Measurements from ENCODE around the gene WNT7B. TPM values are rescaled to one million over a fixed set of nuclear protein-coding genes. Genes with fewer than 3 reads are reported as not detected.
"Not testable (repeated sequence)": the region's sequence is repeated elsewhere in the genome, so short reads cannot be mapped to it uniquely, and the experiment has no call there.

The WNT7B gene
- polyA plus RNA-seq, 1 experiment: not detected

GRCh38 chr22:46008291-46008690 is 31.3 kb upstream of the WNT7B start:
- Histone ChIP-seq H3K36me3 (ENCODE audit: control insufficient read depth, insufficient read depth, low read length) (no peaks in the 10 kb centered on the region), H3K27me3 (ENCODE audit: control insufficient read depth, insufficient read depth, low read length) (no peaks in the 10 kb centered on the region), H3K4me3 (ENCODE audit: low read depth, low read length) (no peak overlapping the region)
- ChIA-PET POLR2A (interaction anchor here (0.8 kb wide), 1 partner anchor 11 kb away, joined by 5 read pairs; no protein-coding TSS in a partner anchor), CTCF (interaction anchor here (0.7 to 4.6 kb wide), 13 partner anchors 10 to 112 kb away, joined by 3 to 111 read pairs (median 9); no protein-coding TSS in a partner anchor)
- no peak for DNase-seq (ENCODE audit: low read depth)
- no peak for TF ChIP-seq CTCF (IDR thresholded peaks at IDR 0.05; ENCODE audit: insufficient read depth, low read depth, low read length)

DNA sequence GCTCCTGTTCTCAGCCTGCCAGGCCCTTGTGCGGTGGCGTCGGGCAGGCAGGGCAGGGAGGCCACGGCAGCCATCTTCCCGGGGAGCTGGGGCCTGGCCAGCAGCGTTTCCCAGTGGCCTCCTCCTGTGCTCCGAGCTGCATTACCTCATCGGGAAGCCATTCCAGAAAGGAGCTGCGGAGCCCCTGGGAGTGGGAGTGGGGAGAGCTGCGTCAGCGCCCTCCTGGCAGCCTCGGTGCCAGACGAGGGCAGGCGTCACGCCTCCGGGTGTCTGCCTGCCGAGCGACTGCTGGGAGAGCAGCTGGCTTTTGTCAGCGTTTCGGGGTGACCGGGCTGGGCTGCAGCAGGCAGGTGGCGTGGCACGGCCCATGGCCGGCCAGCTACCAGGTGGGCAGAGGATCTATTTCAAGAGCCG is 30.9 kb upstream of the WNT7B start:
- no peaks in the 10 kb centered on the region for H3K27me3 ChIP-seq (ENCODE audit: control insufficient read depth, insufficient read depth, low read length)
- ChIA-PET POLR2A (interaction anchor here (0.8 kb wide), 1 partner anchor 10 kb away, joined by 5 read pairs; no protein-coding TSS in a partner anchor), CTCF (interaction anchor here (0.9 to 4.6 kb wide), 13 partner anchors 10 to 113 kb away, joined by 3 to 111 read pairs (median 14); no protein-coding TSS in a partner anchor)
- TF ChIP-seq CTCF (IDR thresholded peaks at IDR 0.05; ENCODE audit: insufficient read depth, low read depth, low read length): no peak
- H3K4me3 ChIP-seq (ENCODE audit: low read depth, low read length): no peak overlapping the region
- no peaks in the 10 kb centered on the region for H3K36me3 ChIP-seq (ENCODE audit: control insufficient read depth, insufficient read depth, low read length)
- DNase-seq (ENCODE audit: low read depth): peak; percentile 74

DNA sequence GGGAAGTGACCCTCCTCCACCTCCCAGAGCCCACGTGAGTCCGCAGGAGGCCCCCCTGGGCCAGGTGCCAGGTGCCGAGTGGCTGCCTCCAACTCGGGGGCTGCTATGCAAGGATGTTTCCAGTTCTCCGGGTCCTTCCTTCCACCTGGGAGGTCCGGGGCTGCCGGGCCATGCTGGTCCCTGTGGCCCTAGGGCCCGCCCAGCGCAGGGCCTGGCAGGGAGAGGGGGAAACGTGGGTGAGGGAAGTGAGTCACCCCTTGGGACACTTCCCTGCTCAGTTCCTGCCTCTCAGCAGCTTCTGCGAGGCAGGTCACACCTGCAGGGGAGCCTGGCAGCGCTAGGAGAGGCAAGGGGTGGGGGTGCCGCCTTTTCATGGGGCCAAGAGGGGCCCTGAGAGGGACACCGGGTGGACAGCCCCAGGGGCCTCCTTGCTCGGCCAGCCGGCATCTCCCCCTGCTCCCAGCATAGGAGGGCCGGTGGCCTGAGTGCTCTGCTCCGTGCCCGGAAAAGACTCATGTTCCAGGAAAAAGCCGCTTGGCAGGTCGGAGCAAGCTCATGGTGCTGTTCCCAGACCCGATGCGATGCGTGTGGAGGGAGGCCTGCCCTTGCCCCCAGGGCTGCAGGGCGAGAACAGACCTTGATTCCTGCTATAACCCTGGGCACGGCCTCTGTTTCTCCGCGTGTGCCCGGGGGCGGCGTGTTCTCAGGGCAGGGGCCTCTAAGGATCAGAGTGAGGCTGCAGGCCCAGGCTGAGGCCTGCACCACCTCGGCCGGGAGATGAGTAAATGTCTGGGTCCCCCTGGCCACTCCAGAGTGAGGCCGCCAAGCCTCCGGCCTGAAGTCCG is 30.3 kb upstream of the WNT7B start:
- Histone ChIP-seq H3K4me3 (ENCODE audit: low read depth, low read length) (0 out of 2 replicates have a peak overlapping the region, but pooled peaks have one; percentile 17), H3K27me3 (ENCODE audit: control insufficient read depth, insufficient read depth, low read length) (no peaks in the 10 kb centered on the region), H3K36me3 (ENCODE audit: control insufficient read depth, insufficient read depth, low read length) (no peaks in the 10 kb centered on the region)
- DNase-seq (ENCODE audit: low read depth): no peak
- POLR2A ChIA-PET: interaction anchor here (0.8 to 1.0 kb wide), 2 partner anchors 10 to 68 kb away, joined by 3 to 5 read pairs; no protein-coding TSS in a partner anchor
- no peak for TF ChIP-seq CTCF (IDR thresholded peaks at IDR 0.05; ENCODE audit: insufficient read depth, low read depth, low read length)
- CTCF ChIA-PET: interaction anchor here (0.5 to 4.6 kb wide), 46 partner anchors 8 to 326 kb away, joined by 3 to 111 read pairs (median 6); partner anchors contain the start of genes GTSE1 and TTC38

DNA sequence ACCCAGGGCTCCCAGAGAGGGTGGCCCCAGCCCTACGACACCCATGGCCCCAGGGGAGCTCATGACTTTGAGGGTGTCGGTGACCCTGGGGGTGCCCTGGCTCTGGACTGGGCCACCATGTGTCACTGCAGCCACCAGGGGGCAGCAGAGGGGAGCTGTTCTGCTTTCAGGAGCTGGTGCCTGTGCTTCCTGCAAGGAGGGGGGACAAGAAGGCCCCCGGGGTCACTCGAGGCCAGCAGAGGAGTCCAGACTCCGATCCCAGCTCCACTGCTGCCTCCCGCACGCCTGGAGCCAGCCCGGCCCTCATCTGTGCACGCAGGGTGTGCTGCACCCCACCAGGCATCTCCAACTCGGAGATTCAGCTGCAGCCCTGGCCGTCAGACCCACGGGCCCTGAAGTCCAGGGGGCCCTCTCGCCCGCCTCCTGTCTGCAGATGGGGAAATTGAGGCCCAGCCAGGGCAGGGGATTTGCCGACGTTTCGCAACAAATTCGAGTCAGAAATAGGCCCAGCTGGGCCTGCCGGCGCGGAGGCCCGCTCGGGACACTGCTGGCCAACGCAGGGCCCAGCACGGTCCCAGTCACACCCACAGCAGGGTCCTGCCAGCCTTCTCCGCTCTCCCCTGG is 29.5 kb upstream of the WNT7B start:
- no peak for DNase-seq (ENCODE audit: low read depth)
- no peaks in the 10 kb centered on the region for H3K36me3 ChIP-seq (ENCODE audit: control insufficient read depth, insufficient read depth, low read length)
- POLR2A ChIA-PET: interaction anchor here (1.0 kb wide), 1 partner anchor 68 kb away, joined by 3 read pairs; no protein-coding TSS in a partner anchor
- CTCF ChIA-PET: interaction anchor here (0.5 to 4.6 kb wide), 46 partner anchors 8 to 326 kb away, joined by 3 to 111 read pairs (median 7); partner anchors contain the start of genes GTSE1 and TTC38
- TF ChIP-seq CTCF (IDR thresholded peaks at IDR 0.05; ENCODE audit: insufficient read depth, low read depth, low read length): peak; percentile 89
- no peaks in the 10 kb centered on the region for H3K27me3 ChIP-seq (ENCODE audit: control insufficient read depth, insufficient read depth, low read length)
- 0 out of 2 replicates have a peak overlapping the region, but pooled peaks have one; percentile 17 for H3K4me3 ChIP-seq (ENCODE audit: low read depth, low read length)

DNA sequence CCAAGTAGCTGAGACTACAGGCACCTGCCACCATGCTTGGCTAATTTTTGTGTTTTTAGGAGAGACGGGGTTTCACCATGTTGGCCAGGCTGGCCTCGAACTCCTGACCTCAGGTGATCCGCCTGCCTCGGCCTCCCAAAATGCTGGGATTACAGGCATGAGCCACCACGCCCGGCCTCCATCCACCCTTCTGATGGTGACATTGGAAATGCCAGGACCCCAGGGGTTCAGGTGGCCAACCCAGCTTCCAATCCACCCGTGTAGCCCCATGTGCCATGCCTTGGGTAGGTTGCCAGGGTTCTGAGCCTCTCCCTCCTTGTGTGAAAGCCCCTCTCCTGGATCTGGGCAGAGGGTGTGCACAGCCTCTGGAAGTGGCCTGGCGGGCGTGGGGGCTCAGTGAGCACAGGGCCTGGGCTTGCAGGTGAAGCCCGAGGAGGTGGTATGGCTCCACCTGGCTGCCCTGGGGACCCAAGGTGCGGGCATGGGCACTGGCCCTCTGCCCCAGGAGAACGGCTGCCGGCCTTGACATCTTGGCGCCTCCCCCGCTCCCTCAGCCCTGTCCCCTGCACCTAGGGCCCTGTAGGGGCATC is 28.2 kb upstream of the WNT7B start:
- H3K36me3 ChIP-seq (ENCODE audit: control insufficient read depth, insufficient read depth, low read length); DNase-seq (ENCODE audit: low read depth); H3K27me3 ChIP-seq (ENCODE audit: control insufficient read depth, insufficient read depth, low read length); H3K4me3 ChIP-seq (ENCODE audit: low read depth, low read length); POLR2A ChIA-PET: not testable (repeated sequence)
- CTCF ChIA-PET: interaction anchor here (0.7 to 4.6 kb wide), 21 partner anchors 9 to 302 kb away, joined by 3 to 111 read pairs (median 10); partner anchors contain the start of gene GTSE1
